ENCODE measurements around the gene ABCA7.

ABCA7 gene

DNA sequence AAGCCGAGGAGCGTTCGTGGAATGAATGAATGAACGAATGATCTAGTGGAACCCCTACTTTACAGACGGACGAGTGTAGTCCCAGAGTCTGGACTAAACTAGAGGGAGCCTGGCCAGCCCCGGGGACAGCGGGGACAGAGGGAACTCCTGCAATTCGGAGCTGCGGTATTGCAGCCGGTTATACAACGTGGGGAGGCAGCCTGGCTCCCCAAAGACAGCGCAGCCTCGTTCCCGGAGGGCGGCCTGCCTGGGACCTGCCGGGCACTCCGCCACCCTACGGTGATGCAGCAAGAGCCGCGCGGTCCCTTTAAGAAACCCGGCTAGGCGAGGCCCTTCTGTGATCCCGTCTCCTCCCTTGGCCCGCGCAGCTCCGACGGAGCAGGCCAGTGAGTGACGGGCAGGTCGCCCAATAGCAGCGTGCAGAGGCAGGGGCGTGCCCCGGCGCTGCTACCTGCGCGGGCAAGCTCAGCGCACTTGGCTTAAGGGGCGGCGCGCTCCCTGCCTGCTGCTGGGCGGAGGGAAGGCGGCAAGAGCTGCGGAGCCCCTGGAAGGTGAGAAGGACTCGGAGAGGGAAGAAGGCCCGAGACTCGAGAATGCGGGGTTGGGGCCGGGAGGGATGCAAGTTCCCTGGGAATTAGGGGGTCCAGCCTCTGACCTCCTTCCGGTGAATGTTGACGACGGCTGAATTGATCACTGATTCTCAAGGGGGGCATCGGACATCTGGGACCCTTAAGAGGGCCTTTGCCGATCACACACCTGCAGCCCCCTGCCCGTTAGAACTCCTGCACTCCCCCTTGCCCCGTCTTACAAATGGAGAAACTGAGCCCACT, at the start of gene ABCA7:
TSS of gene ABCA7 (plus strand) at position 462 of the 830 bp plus-strand sequence. CDS start 1,255 bp downstream, outside the sequence.
- DNase-seq (ENCODE audit: low spot score): peak; percentile 92

DNA sequence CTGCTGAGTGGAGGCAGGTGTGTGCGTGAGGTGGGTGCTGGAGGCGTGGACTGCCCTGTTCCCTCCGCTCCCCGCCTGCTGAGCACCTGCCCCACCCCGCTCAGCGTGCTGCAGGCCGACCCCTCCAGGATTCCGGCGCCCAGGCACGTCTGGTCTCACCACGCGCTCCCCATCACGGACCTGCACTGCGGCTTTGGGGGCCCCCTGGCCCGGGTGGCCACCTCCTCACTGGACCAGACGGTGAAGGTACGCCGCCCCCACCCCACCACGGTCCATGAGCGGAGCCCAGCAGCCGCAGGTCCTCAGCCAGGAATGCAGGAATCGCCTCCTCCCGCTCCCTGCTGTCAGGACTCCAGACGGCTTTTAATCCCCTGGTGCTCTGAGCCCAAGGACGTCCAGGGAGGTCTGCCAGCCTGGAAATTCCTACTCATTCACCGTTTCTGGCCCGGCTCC, 49.8 kb upstream of the ABCA7 start:
- no peak for DNase-seq (ENCODE audit: low spot score)

- DNase-seq (ENCODE audit: low spot score): no peak
Measured at GRCh38 chr19:990746-991145, 49.2 kb upstream of the ABCA7 start.

DNA sequence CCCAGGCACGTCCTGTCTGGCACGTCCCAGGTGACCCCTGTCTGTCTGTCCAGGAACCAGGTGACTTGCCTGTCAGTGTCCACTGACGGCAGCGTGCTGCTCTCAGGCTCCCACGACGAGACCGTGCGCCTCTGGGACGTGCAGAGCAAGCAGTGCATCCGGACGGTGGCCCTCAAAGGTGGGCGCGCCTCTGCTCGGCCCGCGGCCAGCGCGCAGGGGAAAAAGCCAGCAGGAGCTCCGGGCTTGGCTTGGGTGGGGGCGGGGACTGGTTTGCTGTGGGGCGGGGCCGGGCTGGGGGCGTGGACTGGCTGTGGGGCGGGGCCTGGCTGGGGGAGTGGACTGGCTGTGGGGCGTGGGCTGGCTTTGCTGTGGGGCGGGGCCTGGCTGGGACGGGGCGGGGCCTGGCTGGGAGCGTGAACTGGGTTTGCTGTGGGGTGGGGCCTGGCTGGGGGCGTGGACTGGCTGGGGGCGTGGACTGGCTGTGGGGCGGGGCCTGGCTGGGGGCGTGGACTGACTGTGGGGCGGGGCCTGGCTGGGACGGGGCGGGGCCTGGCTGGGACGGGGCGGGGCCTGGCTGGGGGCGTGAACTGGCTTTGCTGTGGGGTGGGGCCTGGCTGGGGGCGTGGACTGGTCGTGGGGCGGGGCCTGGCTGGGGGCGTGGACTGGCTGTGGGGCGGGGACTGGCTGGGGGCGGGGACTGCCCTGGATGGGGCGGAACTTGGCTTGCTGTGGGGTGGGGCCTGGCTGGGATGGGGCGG, 48.6 kb upstream of the ABCA7 start:
- no peak for DNase-seq (ENCODE audit: low spot score)

DNA sequence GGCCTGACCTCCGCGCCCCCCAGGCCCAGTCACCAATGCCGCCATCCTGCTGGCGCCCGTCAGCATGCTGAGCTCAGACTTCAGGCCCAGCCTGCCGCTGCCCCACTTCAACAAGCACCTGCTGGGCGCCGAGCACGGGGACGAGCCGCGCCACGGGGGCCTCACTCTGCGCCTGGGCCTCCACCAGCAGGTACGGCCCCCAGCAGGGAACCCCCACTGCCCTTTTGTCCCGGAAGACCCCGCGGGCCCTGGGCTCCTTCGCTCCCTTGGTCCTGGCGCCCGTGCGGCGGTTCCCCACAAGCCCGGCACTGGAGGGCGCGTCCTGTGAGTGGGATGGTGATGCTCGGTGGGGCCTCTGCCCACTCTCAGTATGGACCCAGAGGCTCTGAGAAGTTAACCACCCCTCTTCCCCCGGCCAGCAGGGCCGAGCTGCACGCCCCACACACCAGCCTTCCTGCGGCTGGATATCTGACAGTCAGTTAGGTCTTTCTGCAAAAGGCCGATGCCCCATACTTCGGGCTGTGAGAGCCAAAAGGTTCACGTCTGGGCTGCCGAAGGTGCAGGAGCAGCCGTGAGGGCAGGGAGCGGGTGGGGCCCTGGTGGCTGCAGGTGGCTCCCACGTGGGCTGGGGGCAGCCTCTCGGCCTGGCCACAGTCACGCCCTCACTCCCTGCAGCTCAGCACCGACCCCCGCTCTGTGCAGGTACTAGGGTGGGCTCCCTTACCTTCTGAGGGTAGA, 47.8 kb upstream of the ABCA7 start:
- DNase-seq (ENCODE audit: low spot score): no peak

- DNase-seq (ENCODE audit: low spot score): no peak
Measured at GRCh38 chr19:992670-993055, 47.2 kb upstream of the ABCA7 start.

DNA sequence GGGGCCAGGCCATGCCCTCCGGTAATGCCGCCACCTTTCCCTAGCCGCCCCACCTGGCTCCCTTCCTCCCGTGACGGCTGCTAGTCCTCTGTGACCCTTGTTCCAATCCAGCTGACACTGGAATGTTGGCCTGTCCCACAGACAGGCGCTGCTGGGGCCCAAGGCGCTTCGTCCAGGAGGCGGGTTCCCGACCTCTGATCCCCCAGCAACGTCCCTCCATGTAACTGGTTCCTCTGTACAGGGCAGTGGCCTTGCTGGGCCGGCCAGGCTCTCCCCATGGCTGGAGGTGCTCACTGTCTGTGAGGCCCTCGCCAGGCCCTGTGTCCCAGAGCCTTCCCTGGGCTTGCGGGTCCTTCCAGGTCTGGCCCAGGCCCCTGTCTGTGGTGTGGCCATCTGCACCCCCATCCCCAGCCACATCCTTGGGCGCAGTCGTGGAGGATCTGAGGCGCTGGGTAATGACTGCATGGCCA, 46.5 kb upstream of the ABCA7 start:
- no peak for DNase-seq (ENCODE audit: low spot score)

GRCh38 chr19:993831-994393, 46.0 kb upstream of the ABCA7 start:
- DNase-seq (ENCODE audit: low spot score): no peak

- no peak for DNase-seq (ENCODE audit: low spot score)
Measured at GRCh38 chr19:994516-994915, 45.4 kb upstream of the ABCA7 start.

- DNase-seq (ENCODE audit: low spot score): peak; percentile 18
Measured at GRCh38 chr19:995051-995827, 44.7 kb upstream of the ABCA7 start.

- DNase-seq (ENCODE audit: low spot score): peak; percentile 43
Measured at GRCh38 chr19:996051-996838, 43.7 kb upstream of the ABCA7 start.

DNA sequence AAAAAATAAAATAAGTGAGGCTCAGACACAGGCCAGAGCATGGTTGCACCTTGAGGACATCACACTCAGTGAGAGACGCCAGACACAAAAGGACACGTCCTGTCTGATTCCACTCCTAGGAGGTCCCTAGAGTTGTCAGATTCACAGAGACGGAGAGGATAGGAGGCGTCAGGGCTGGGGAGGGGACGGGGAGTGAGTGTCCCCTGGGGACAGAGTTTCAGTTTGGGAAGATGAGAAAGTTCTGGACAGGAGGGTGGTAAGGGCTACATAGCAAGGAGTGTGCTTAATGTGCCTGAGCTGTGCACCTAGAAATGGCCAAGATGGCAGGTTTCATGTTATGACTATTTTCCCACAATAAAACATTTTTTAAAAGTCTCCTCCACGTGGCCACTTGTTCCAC, 41.8 kb upstream of the ABCA7 start:
- DNase-seq (ENCODE audit: low spot score): no peak

GRCh38 chr19:999379-999719, 40.6 kb upstream of the ABCA7 start:
- DNase-seq (ENCODE audit: low spot score): no peak

DNA sequence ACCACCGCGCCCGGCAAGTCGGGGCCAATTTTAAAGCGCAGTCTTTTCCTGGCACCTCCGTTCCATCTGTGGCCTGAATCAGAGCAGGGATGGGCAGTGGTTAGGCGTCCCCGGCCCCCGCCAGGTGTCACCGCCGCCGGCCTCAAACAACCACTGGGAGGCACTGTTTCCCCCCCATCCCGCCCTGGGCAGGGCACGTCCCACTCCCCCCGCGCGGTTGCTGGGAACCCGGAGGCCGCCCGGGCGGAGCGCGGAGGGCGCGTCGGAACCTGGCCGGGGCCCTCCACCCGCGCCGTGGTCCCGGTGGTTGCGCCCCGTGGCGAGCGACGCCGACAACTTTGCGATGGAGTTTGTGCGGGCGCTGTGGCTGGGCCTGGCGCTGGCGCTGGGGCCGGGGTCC, 39.8 kb upstream of the ABCA7 start, which contains the start of gene GRIN3B:
TSS of gene GRIN3B (plus strand) at position 325 of the 400 bp plus-strand sequence. CDS start at position 344, 19 bp downstream.
- DNase-seq (ENCODE audit: low spot score): peak; percentile 61

DNA sequence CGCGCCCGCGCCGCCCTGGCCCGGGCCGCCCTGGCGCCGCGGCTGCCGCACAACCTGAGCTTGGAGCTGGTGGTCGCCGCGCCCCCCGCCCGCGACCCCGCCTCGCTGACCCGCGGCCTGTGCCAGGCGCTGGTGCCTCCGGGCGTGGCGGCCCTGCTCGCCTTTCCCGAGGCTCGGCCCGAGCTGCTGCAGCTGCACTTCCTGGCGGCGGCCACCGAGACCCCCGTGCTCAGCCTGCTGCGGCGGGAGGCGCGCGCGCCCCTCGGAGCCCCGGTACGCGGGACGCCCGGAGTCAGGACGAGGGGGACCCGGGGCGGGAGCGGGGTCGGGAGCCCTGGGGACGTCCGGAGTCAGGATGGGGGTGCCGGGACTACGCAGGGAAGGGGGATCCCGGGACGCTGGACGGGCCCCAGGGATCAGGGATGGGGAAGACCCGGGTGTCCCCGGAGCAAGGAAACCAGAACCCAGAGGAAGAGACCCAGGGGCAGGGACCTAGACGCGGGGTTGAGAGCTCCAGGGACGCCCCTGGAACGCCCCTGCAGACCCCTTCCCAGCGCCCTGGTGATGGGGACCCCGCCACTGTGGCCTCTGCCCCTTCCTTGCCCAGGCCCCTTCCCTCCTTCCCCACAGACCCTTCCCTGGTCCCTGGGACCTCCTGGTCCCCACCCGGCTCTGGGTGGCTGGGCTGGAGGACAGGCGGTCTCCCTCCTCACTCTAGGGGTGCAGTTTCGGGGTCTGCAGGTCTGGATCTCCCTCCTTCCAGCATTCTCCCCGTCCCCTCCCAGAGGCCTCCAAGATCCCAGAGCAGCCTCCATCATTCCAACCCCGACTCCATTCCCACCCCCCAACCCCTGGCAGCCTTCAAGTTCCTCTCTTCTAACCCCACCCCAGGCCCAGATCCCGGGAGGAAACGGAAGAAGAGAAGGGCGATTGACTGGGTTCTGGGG, 39.0 kb upstream of the ABCA7 start:
- DNase-seq (ENCODE audit: low spot score): no peak

DNA sequence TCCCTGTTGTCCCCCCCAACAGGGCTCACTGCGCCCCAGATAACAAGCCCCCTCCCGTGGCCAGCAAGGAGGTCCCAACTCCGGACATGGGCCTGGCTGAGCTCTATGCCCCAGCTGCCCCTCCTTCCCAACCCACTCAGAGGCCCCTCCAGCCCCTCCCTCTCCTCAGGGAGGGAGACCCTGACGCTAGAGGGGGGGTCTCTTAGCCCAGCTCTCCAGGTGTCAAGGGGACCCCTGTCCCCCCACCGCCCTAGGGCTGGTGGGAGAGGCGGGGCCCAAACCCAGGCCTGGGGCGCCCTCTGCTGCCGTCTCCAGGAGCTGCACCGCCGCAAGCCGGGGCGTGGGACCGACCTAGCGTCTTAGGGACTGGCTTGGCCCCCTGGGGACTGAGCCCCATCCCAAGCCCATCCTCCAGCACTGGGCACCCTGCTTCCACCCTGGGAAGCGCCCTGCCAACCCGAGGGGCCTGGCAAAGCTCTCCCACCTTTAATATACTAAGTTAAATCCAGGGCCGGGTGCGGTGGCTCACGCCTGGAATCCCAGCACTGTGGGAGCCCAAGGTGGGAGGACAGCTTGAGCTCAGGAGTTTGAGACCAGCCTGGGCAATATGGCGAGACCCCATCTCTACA, 38.3 kb upstream of the ABCA7 start:
- DNase-seq (ENCODE audit: low spot score): no peak

- DNase-seq (ENCODE audit: low spot score): no peak
Measured at GRCh38 chr19:1002600-1002999, 37.3 kb upstream of the ABCA7 start.

GRCh38 chr19:1003283-1003682, 36.6 kb upstream of the ABCA7 start:
- DNase-seq (ENCODE audit: low spot score): no peak
